Esophagus (tissue), 2 donors: ENCODE data around the gene PSMA5. TPM values are rescaled to one million over a fixed set of nuclear protein-coding genes. Genes with fewer than 3 reads are reported as not detected.
A peak's percentile ranks its signal among the peaks of the same experiment; 100 is the strongest.

Experiments used
- H3K27ac ChIP-seq, 2 donors: one replicate each; pipeline ENCODE4 v1.5.1; 2013; ENCODE audit warnings: low read depth in 2 of 2, mild to moderate bottlenecking in 2 of 2, inconsistent platforms in 1 of 2, low read length in 1 of 2, moderate library complexity in 1 of 2
- H3K27me3 ChIP-seq, 2 donors: one replicate each; pipeline ENCODE4 v1.6.1; 2013; ENCODE audit warnings: low read length in 2 of 2, control low read depth in 1 of 2, mild to moderate bottlenecking in 1 of 2; ENCODE audit not compliant: insufficient read depth in 2 of 2, control insufficient read depth in 1 of 2
- H3K36me3 ChIP-seq, 2 donors: one replicate each; pipeline ENCODE4 v1.6.1; 2013; ENCODE audit warnings: low read length in 1 of 2; ENCODE audit not compliant: control insufficient read depth in 2 of 2, insufficient read depth in 2 of 2
- H3K4me1 ChIP-seq, 2 donors: one replicate each; pipeline ENCODE4 v1.6.1; 2013; ENCODE audit warnings: low read length in 1 of 2; ENCODE audit not compliant: control insufficient read depth in 2 of 2, insufficient read depth in 2 of 2
- H3K4me3 ChIP-seq, 2 donors: one replicate each; pipeline ENCODE4 v1.5.1; 2013; ENCODE audit warnings: low read length in 2 of 2, mild to moderate bottlenecking in 2 of 2, low read depth in 1 of 2, moderate library complexity in 1 of 2
- H3K9me3 ChIP-seq, 2 donors: one replicate each; pipeline ENCODE4 v1.6.1; 2013; ENCODE audit warnings: mild to moderate bottlenecking in 2 of 2, low read depth in 1 of 2, low read length in 1 of 2, moderate library complexity in 1 of 2; ENCODE audit not compliant: control insufficient read depth in 2 of 2, insufficient read depth in 1 of 2
- WGBS, 2 donors: extraction: QIAGEN DNeasy Blood & Tissue Kit; methylation state at CpG; one replicate each; pipeline ENCODE4 v1.1.7; 2013; 5-methylcytosine and 5-hydroxymethylcytosine counted together
- polyA plus RNA-seq, 2 donors: library from polyadenylated mRNA; stranded (reverse); fragments of 200-250 nt; gene quantifications; one replicate each; pipeline ENCODE4 v1.2.3, GENCODE V29; 2013
- donor health status: healthy with polysubstance abuse.
- donor health status: Bipolar disorder and iron deficiency.

PSMA5 gene
- polyA plus RNA-seq, 2 donors: 19.5 to 63.6 TPM

GRCh38 chr1:109438798-109439297 is 12.6 kb upstream of the PSMA5 start:
- H3K36me3 ChIP-seq: no peaks in the 10 kb centered on the region
- H3K4me1 ChIP-seq: no peaks in the 10 kb centered on the region
- H3K9me3 ChIP-seq: no peaks in the 10 kb centered on the region
- H3K4me3 ChIP-seq: no peak overlapping the region
- WGBS, 2 donors: 65 to 68% methylated on average over 3 of the region's 3 CpGs
- no peaks in the 10 kb centered on the region for H3K27me3 ChIP-seq
- H3K27ac ChIP-seq: no peak overlapping the region

GRCh38 chr1:109434484-109434883 is 8.2 kb upstream of the PSMA5 start:
- no peak overlapping the region for H3K27ac ChIP-seq
- 75% methylated on average over 1 of the region's 1 CpG for WGBS, 2 donors
- H3K9me3 ChIP-seq: no peaks in the 10 kb centered on the region
- H3K4me1 ChIP-seq: no peaks in the 10 kb centered on the region
- no peak overlapping the region for H3K4me3 ChIP-seq
- H3K36me3 ChIP-seq: no peaks in the 10 kb centered on the region
- no peaks in the 10 kb centered on the region for H3K27me3 ChIP-seq

- H3K27ac ChIP-seq: no peak overlapping the region
- no peak overlapping the region for H3K4me3 ChIP-seq
- no peaks in the 10 kb centered on the region for H3K36me3 ChIP-seq
- 98 to 100% methylated on average over 1 of the region's 1 CpG for WGBS, 2 donors
- H3K4me1 ChIP-seq: no peaks in the 10 kb centered on the region
- no peaks in the 10 kb centered on the region for H3K9me3 ChIP-seq
- H3K27me3 ChIP-seq: no peaks in the 10 kb centered on the region
Observed at GRCh38 chr1:109433322-109433721, 7.1 kb upstream of the PSMA5 start.

GRCh38 chr1:109432336-109432735 is 6.1 kb upstream of the PSMA5 start:
- no peaks in the 10 kb centered on the region for H3K36me3 ChIP-seq
- no peaks in the 10 kb centered on the region for H3K27me3 ChIP-seq
- no peaks in the 10 kb centered on the region for H3K9me3 ChIP-seq
- no peak overlapping the region for H3K27ac ChIP-seq
- H3K4me3 ChIP-seq: no peak overlapping the region
- H3K4me1 ChIP-seq: no peaks in the 10 kb centered on the region

- no peaks in the 10 kb centered on the region for H3K36me3 ChIP-seq
- no peaks in the 10 kb centered on the region for H3K27me3 ChIP-seq
- H3K9me3 ChIP-seq: no peaks in the 10 kb centered on the region
- 4 to 6% methylated on average over 7 of the region's 7 CpGs for WGBS, 2 donors
- H3K4me3 ChIP-seq: peak overlapping the region; percentile 92 to 99
- no peaks in the 10 kb centered on the region for H3K4me1 ChIP-seq
- H3K27ac ChIP-seq: peak overlapping the region; percentile 90 to 96
Observed at GRCh38 chr1:109427171-109427467, 871 bp upstream of the PSMA5 start.

GRCh38 chr1:109425391-109426280 is 612 bp downstream of the PSMA5 start:
- Histone ChIP-seq H3K4me3 (peak overlapping the region; percentile 92 to 99), H3K9me3 (no peaks in the 10 kb centered on the region), H3K27me3 (no peaks in the 10 kb centered on the region), H3K27ac (peak overlapping the region; percentile 95 to 99), H3K36me3 (peaks cover 4 to 5% of the 10 kb centered on the region in 2 donors), H3K4me1 (no peaks in the 10 kb centered on the region)
- 1% methylated on average over 32 of the region's 32 CpGs for WGBS, 2 donors

- H3K4me1 ChIP-seq: no peaks in the 10 kb centered on the region
- WGBS, 2 donors: 61 to 64% methylated on average over 2 of the region's 2 CpGs
- no peaks in the 10 kb centered on the region for H3K27me3 ChIP-seq
- no peaks in the 10 kb centered on the region for H3K9me3 ChIP-seq
- no peak overlapping the region for H3K4me3 ChIP-seq
- H3K27ac ChIP-seq: no peak overlapping the region
- H3K36me3 ChIP-seq: peaks cover 4 to 6% of the 10 kb centered on the region in 2 donors
Observed at GRCh38 chr1:109423498-109423897, 2.8 kb downstream of the PSMA5 start.

GRCh38 chr1:109412551-109412950 is 13.7 kb downstream of the PSMA5 start:
- no peak overlapping the region for H3K27ac ChIP-seq
- H3K4me1 ChIP-seq: no peaks in the 10 kb centered on the region
- WGBS, 2 donors: 81 to 83% methylated on average over 2 of the region's 2 CpGs
- no peaks in the 10 kb centered on the region for H3K9me3 ChIP-seq
- H3K4me3 ChIP-seq: no peak overlapping the region
- peaks cover 11 to 24% of the 10 kb centered on the region in 2 donors for H3K36me3 ChIP-seq
- H3K27me3 ChIP-seq: no peaks in the 10 kb centered on the region

GRCh38 chr1:109404838-109405237 is 21.4 kb downstream of the PSMA5 start:
- Histone ChIP-seq H3K36me3 (peaks cover 0 to 14% of the 10 kb centered on the region in 2 donors), H3K27me3 (no peaks in the 10 kb centered on the region), H3K4me1 (no peaks in the 10 kb centered on the region), H3K4me3 (no peak overlapping the region), H3K27ac (no peak overlapping the region), H3K9me3 (no peaks in the 10 kb centered on the region)
- WGBS, 2 donors: 80 to 81% methylated on average over 4 of the region's 4 CpGs

GRCh38 chr1:109402025-109402424 is 24.2 kb downstream of the PSMA5 start:
- H3K27me3 ChIP-seq: no peaks in the 10 kb centered on the region
- no peaks in the 10 kb centered on the region for H3K4me1 ChIP-seq
- no peaks in the 10 kb centered on the region for H3K9me3 ChIP-seq
- no peak overlapping the region for H3K4me3 ChIP-seq
- no peak overlapping the region for H3K27ac ChIP-seq
- H3K36me3 ChIP-seq: peaks cover 0 to 2% of the 10 kb centered on the region in 2 donors
